Stimulated activated CD4-positive, alpha-beta T cell treated with anti-CD3 and anti-CD28 coated beads, Interleukin-15, amount 100 ng/mL, for 24 hours (primary cell): ENCODE results near the gene FNDC3B.

Experiments
- DNase-seq: peaks from one replicate; pipeline ENCODE4 v3.0.0-alpha.2; 2020

The FNDC3B gene

GRCh38 chr3:172195407-172195754 lies 156.0 kb downstream of the FNDC3B start:
- no peak for DNase-seq

GRCh38 chr3:172197344-172197743 lies 158.0 kb downstream of the FNDC3B start:
- no peak for DNase-seq

- no peak for DNase-seq
Measured at GRCh38 chr3:172198428-172198827, 159.1 kb downstream of the FNDC3B start.

GRCh38 chr3:172199850-172200369 lies 160.5 kb downstream of the FNDC3B start:
- DNase-seq = no peak

- DNase-seq = no peak
Measured at GRCh38 chr3:172201136-172201869, 161.9 kb downstream of the FNDC3B start.

GRCh38 chr3:172201870-172202236 lies 162.5 kb downstream of the FNDC3B start:
- no peak for DNase-seq

GRCh38 chr3:172202797-172203196 lies 163.4 kb downstream of the FNDC3B start:
- DNase-seq = no peak

- no peak for DNase-seq
Measured at GRCh38 chr3:172203522-172204258, 164.3 kb downstream of the FNDC3B start.

- no peak for DNase-seq
Measured at GRCh38 chr3:172204716-172205115, 165.3 kb downstream of the FNDC3B start.

- DNase-seq = no peak
Measured at GRCh38 chr3:172208586-172209332, 169.4 kb downstream of the FNDC3B start.

- DNase-seq = no peak
Measured at GRCh38 chr3:172209333-172210321, 170.2 kb downstream of the FNDC3B start.

GRCh38 chr3:172210355-172210754 lies 171.0 kb downstream of the FNDC3B start:
- DNase-seq = no peak

GRCh38 chr3:172211123-172211522 lies 171.7 kb downstream of the FNDC3B start:
- no peak for DNase-seq

GRCh38 chr3:172213200-172213599 lies 173.8 kb downstream of the FNDC3B start:
- DNase-seq = peak; percentile 24

- DNase-seq = no peak
Measured at GRCh38 chr3:172213904-172214303, 174.5 kb downstream of the FNDC3B start.

- no peak for DNase-seq
Measured at GRCh38 chr3:172216267-172216666, 176.9 kb downstream of the FNDC3B start.

- no peak for DNase-seq
Measured at GRCh38 chr3:172216911-172217310, 177.5 kb downstream of the FNDC3B start.

GRCh38 chr3:172217877-172218276 lies 178.5 kb downstream of the FNDC3B start:
- DNase-seq = no peak

- DNase-seq = no peak
Measured at GRCh38 chr3:172218350-172219323, 179.3 kb downstream of the FNDC3B start.

GRCh38 chr3:172219750-172220149 lies 180.4 kb downstream of the FNDC3B start:
- no peak for DNase-seq

GRCh38 chr3:172221547-172221946 lies 182.2 kb downstream of the FNDC3B start:
- no peak for DNase-seq
